ENCODE results near the gene COG4. TPM values are rescaled to one million over a fixed set of nuclear protein-coding genes. Genes with fewer than 3 reads are reported as not detected.

Gene COG4
- total and polyA plus RNA-seq, 2 experiments from 2014 or later: 28.8 to 38.1 TPM

DNA sequence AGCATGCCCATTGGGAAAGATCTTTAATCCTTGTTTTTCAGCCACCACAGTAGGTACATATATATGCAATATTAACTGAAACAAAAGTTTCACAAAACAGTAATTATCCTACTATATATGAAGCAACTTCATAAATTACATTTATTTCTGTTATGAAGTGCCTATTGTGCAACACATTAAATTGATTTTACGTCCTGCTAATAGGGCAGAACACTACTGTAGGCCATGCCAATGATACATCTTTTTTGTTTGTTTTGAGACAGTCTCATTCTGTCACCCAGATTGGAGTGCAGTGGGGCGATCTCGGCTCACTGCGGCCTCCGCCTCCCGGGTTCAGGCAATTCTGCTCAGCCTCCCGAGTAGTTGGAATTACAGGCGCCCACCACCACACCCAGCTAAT lies 29.3 kb upstream of the COG4 start:
- Histone ChIP-seq H4K20me1 (replicated peaks; ENCODE audit: insufficient read depth) (peaks cover 64% of the 10 kb centered on the region), H3K9me2 (ENCODE audit: insufficient read depth) (no peaks in the 10 kb centered on the region), H3F3A (replicated peaks; ENCODE audit: low read depth) (peaks cover 45% of the 10 kb centered on the region), H3K4me3 (no peak overlapping the region), H3K27ac (ENCODE audit: low read depth) (no peak overlapping the region), H3K27me3 (ENCODE audit: insufficient read depth) (no peaks in the 10 kb centered on the region), H2AFZ (no peak overlapping the region), H3K4me2 (no peak overlapping the region), H3K36me3 (ENCODE audit: insufficient read depth) (peaks cover 94% of the 10 kb centered on the region), H3K4me1 (ENCODE audit: insufficient read depth) (no peaks in the 10 kb centered on the region; the same call in 1 of the 2 replicates), H3K79me2 (replicated peaks; ENCODE audit: insufficient read depth) (peaks cover 77% of the 10 kb centered on the region)
- TF ChIP-seq ZNF331 (CRISPR knock-in tag; IDR thresholded peaks at IDR 0.05; ENCODE audit: low read depth) (no peak), STAT1 (IDR thresholded peaks at IDR 0.05; ENCODE audit: unreplicated experiment) (no peak), NANOG (IDR thresholded peaks at IDR 0.05; ENCODE audit: borderline replicate concordance) (no peak), ZNF114 (CRISPR knock-in tag; IDR thresholded peaks at IDR 0.05) (no peak), EZH2phosphoT487 (IDR thresholded peaks at IDR 0.05; ENCODE audit: unreplicated experiment) (no peak), CREB1 (CRISPR knock-in tag; IDR thresholded peaks at IDR 0.05; ENCODE audit: low read depth) (no peak), POLR2AphosphoS5 (IDR thresholded peaks at IDR 0.05; ENCODE audit: low read depth) (no peak), JUNB (IDR thresholded peaks at IDR 0.05; ENCODE audit: unreplicated experiment) (no peak), EZH2 (IDR thresholded peaks at IDR 0.05; ENCODE audit: low read depth, unreplicated experiment) (no peak)
- TF ChIP-seq, protein P1, sequence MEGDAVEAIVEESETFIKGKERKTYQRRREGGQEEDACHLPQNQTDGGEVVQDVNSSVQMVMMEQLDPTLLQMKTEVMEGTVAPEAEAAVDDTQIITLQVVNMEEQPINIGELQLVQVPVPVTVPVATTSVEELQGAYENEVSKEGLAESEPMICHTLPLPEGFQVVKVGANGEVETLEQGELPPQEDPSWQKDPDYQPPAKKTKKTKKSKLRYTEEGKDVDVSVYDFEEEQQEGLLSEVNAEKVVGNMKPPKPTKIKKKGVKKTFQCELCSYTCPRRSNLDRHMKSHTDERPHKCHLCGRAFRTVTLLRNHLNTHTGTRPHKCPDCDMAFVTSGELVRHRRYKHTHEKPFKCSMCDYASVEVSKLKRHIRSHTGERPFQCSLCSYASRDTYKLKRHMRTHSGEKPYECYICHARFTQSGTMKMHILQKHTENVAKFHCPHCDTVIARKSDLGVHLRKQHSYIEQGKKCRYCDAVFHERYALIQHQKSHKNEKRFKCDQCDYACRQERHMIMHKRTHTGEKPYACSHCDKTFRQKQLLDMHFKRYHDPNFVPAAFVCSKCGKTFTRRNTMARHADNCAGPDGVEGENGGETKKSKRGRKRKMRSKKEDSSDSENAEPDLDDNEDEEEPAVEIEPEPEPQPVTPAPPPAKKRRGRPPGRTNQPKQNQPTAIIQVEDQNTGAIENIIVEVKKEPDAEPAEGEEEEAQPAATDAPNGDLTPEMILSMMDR (conservative IDR thresholded peaks at IDR 0.05; ENCODE audit: low read depth in 2 of 2): no peak
- TF ChIP-seq, protein P2, sequence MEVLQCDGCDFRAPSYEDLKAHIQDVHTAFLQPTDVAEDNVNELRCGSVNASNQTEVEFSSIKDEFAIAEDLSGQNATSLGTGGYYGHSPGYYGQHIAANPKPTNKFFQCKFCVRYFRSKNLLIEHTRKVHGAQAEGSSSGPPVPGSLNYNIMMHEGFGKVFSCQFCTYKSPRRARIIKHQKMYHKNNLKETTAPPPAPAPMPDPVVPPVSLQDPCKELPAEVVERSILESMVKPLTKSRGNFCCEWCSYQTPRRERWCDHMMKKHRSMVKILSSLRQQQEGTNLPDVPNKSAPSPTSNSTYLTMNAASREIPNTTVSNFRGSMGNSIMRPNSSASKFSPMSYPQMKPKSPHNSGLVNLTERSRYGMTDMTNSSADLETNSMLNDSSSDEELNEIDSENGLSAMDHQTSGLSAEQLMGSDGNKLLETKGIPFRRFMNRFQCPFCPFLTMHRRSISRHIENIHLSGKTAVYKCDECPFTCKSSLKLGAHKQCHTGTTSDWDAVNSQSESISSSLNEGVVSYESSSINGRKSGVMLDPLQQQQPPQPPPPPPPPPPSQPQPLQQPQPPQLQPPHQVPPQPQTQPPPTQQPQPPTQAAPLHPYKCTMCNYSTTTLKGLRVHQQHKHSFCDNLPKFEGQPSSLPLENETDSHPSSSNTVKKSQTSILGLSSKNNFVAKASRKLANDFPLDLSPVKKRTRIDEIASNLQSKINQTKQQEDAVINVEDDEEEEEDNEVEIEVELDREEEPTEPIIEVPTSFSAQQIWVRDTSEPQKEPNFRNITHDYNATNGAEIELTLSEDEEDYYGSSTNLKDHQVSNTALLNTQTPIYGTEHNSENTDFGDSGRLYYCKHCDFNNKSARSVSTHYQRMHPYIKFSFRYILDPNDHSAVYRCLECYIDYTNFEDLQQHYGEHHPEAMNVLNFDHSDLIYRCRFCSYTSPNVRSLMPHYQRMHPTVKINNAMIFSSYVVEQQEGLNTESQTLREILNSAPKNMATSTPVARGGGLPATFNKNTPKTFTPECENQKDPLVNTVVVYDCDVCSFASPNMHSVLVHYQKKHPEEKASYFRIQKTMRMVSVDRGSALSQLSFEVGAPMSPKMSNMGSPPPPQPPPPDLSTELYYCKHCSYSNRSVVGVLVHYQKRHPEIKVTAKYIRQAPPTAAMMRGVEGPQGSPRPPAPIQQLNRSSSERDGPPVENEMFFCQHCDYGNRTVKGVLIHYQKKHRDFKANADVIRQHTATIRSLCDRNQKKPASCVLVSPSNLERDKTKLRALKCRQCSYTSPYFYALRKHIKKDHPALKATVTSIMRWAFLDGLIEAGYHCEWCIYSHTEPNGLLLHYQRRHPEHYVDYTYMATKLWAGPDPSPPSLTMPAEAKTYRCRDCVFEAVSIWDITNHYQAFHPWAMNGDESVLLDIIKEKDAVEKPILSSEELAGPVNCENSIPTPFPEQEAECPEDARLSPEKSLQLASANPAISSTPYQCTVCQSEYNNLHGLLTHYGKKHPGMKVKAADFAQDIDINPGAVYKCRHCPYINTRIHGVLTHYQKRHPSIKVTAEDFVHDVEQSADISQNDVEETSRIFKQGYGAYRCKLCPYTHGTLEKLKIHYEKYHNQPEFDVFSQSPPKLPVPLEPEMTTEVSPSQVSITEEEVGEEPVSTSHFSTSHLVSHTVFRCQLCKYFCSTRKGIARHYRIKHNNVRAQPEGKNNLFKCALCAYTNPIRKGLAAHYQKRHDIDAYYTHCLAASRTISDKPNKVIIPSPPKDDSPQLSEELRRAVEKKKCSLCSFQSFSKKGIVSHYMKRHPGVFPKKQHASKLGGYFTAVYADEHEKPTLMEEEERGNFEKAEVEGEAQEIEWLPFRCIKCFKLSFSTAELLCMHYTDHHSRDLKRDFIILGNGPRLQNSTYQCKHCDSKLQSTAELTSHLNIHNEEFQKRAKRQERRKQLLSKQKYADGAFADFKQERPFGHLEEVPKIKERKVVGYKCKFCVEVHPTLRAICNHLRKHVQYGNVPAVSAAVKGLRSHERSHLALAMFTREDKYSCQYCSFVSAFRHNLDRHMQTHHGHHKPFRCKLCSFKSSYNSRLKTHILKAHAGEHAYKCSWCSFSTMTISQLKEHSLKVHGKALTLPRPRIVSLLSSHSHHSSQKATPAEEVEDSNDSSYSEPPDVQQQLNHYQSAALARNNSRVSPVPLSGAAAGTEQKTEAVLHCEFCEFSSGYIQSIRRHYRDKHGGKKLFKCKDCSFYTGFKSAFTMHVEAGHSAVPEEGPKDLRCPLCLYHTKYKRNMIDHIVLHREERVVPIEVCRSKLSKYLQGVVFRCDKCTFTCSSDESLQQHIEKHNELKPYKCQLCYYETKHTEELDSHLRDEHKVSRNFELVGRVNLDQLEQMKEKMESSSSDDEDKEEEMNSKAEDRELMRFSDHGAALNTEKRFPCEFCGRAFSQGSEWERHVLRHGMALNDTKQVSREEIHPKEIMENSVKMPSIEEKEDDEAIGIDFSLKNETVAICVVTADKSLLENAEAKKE (CRISPR knock-in tag; IDR thresholded peaks at IDR 0.05): no peak
- TF ChIP-seq, protein P3, sequence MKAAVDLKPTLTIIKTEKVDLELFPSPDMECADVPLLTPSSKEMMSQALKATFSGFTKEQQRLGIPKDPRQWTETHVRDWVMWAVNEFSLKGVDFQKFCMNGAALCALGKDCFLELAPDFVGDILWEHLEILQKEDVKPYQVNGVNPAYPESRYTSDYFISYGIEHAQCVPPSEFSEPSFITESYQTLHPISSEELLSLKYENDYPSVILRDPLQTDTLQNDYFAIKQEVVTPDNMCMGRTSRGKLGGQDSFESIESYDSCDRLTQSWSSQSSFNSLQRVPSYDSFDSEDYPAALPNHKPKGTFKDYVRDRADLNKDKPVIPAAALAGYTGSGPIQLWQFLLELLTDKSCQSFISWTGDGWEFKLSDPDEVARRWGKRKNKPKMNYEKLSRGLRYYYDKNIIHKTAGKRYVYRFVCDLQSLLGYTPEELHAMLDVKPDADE (IDR thresholded peaks at IDR 0.05): no peak
- TF ChIP-seq, protein P4, sequence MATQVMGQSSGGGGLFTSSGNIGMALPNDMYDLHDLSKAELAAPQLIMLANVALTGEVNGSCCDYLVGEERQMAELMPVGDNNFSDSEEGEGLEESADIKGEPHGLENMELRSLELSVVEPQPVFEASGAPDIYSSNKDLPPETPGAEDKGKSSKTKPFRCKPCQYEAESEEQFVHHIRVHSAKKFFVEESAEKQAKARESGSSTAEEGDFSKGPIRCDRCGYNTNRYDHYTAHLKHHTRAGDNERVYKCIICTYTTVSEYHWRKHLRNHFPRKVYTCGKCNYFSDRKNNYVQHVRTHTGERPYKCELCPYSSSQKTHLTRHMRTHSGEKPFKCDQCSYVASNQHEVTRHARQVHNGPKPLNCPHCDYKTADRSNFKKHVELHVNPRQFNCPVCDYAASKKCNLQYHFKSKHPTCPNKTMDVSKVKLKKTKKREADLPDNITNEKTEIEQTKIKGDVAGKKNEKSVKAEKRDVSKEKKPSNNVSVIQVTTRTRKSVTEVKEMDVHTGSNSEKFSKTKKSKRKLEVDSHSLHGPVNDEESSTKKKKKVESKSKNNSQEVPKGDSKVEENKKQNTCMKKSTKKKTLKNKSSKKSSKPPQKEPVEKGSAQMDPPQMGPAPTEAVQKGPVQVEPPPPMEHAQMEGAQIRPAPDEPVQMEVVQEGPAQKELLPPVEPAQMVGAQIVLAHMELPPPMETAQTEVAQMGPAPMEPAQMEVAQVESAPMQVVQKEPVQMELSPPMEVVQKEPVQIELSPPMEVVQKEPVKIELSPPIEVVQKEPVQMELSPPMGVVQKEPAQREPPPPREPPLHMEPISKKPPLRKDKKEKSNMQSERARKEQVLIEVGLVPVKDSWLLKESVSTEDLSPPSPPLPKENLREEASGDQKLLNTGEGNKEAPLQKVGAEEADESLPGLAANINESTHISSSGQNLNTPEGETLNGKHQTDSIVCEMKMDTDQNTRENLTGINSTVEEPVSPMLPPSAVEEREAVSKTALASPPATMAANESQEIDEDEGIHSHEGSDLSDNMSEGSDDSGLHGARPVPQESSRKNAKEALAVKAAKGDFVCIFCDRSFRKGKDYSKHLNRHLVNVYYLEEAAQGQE (IDR thresholded peaks at IDR 0.05; ENCODE audit: unreplicated experiment): no peak
- no peak overlapping the region for H3K27ac Mint-ChIP-seq
- no peaks in the 10 kb centered on the region for H3K9me3 Mint-ChIP-seq
- no peak for ATAC-seq
- H3K27me3 Mint-ChIP-seq (ENCODE audit: insufficient read depth, low read depth, poor library complexity): no peaks in the 10 kb centered on the region
- peaks cover 96% of the 10 kb centered on the region for H3K36me3 Mint-ChIP-seq (ENCODE audit: low read depth)
- H3K4me1 Mint-ChIP-seq: peaks cover 9% of the 10 kb centered on the region; the same call in 2 of the 3 replicates
- DNase-seq (ENCODE audit: low spot score): no peak
- no peak overlapping the region for H3K4me3 Mint-ChIP-seq
